HepG2 (cell line): ENCODE results near the gene SLC35B2. TPM values are rescaled to one million over a fixed set of nuclear protein-coding genes. Genes with fewer than 3 reads are reported as not detected.

ENCODE experiments used
- CEBPZ ChIP-seq: IDR thresholded peaks from 2 replicates; pipeline ENCODE4 v1.6.1; 2012; ENCODE audit warnings: low read length, improper control_type of control experiment
- IRF1 ChIP-seq: sonication (generic); formaldehyde crosslinking; IDR thresholded peaks from 2 replicates; pipeline ENCODE4 v1.4.0; 2020; ENCODE audit warnings: low read depth, mild to moderate bottlenecking, missing genetic modification reagents
- KDM4B ChIP-seq: sonication (generic); formaldehyde crosslinking; IDR thresholded peaks from 2 replicates; pipeline ENCODE4 v1.4.0; 2020; ENCODE audit warnings: missing genetic modification reagents
- NFE2L1 ChIP-seq: sonication (generic); formaldehyde crosslinking; IDR thresholded peaks from 2 replicates; pipeline ENCODE4 v1.4.0; 2020; ENCODE audit warnings: missing genetic modification reagents, mild to moderate bottlenecking, borderline replicate concordance
- RBM22 ChIP-seq: fragments of 200-400 bp; formaldehyde crosslinking; optimal IDR thresholded peaks from 2 replicates; pipeline ENCODE3; 2017; ENCODE audit warnings: mild to moderate bottlenecking, low read length, moderate library complexity
- RELA ChIP-seq: sonication (generic); formaldehyde crosslinking; IDR thresholded peaks from 2 replicates; pipeline ENCODE4 v1.4.0; 2020; ENCODE audit warnings: missing genetic modification reagents
- SNAPC2 ChIP-seq: sonication (generic); formaldehyde crosslinking; IDR thresholded peaks from 2 replicates; pipeline ENCODE4 v1.8.1; 2022; ENCODE audit warnings: mild to moderate bottlenecking, missing genetic modification reagents
- TSC22D2 ChIP-seq: sonication (generic); formaldehyde crosslinking; IDR thresholded peaks from 2 replicates; pipeline ENCODE4 v1.5.1; 2020; ENCODE audit warnings: missing genetic modification reagents, mild to moderate bottlenecking, borderline replicate concordance
- ZNF230 ChIP-seq: sonication (generic); formaldehyde crosslinking; IDR thresholded peaks from 2 replicates; pipeline ENCODE4 v1.4.0; 2020; ENCODE audit warnings: mild to moderate bottlenecking, missing genetic modification reagents
- ZNF232 ChIP-seq: sonication (generic); formaldehyde crosslinking; IDR thresholded peaks from 2 replicates; pipeline ENCODE4 v1.4.0; 2020; ENCODE audit warnings: missing genetic modification reagents, borderline replicate concordance
- ZNF292 ChIP-seq: sonication (generic); formaldehyde crosslinking; IDR thresholded peaks from 2 replicates; pipeline ENCODE4 v1.8.1; 2022; ENCODE audit warnings: mild to moderate bottlenecking, low read depth, missing genetic modification reagents, borderline replicate concordance
- ZNF383 ChIP-seq: sonication (generic); formaldehyde crosslinking; IDR thresholded peaks from 2 replicates; pipeline ENCODE4 v1.4.0; 2020; ENCODE audit warnings: missing genetic modification reagents, mild to moderate bottlenecking, borderline replicate concordance
- ZNF451 ChIP-seq: sonication (generic); formaldehyde crosslinking; IDR thresholded peaks from 2 replicates; pipeline ENCODE4 v1.5.0; 2020; ENCODE audit warnings: mild to moderate bottlenecking, missing genetic modification reagents
- ZNF547 ChIP-seq: sonication (generic); formaldehyde crosslinking; IDR thresholded peaks from 2 replicates; pipeline ENCODE4 v1.5.1; 2020; ENCODE audit warnings: mild to moderate bottlenecking, missing genetic modification reagents
- polyA plus RNA-seq, 8 experiments: library from polyadenylated mRNA; depleted of rRNA in 3 of 8; stranded (reverse) in 7 of 8; unstranded in 1 of 8; fragments of >200 nt; fragmentation: Illumina TruSeq in 4 of 8; extraction: Trizol in 4 of 8; gene quantifications; 2 replicates each; pipeline versions ENCODE4 v1.2.1 to v1.2.3, GENCODE V29; 2011 to 2016; ENCODE audit warnings: low read depth in 4 of 8, missing spikeins in 1 of 8, mixed read lengths in 1 of 8; ENCODE audit not compliant: insufficient read depth in 1 of 8
- total RNA-seq, 5 experiments: library from RNA; depleted of rRNA; stranded (reverse); fragments of >200 nt; fragmentation: Illumina TruSeq; extraction: Trizol; gene quantifications; 2 replicates each; pipeline ENCODE4 v1.2.3, GENCODE V29; 2016; ENCODE audit warnings: low read depth in 1 of 5
- TF ChIP-seq, protein P1 (sequence below): sonication (generic); formaldehyde crosslinking; IDR thresholded peaks from 2 replicates; pipeline ENCODE4 v1.4.0; 2020; ENCODE audit warnings: mild to moderate bottlenecking, missing genetic modification reagents
- TF ChIP-seq, protein P2 (sequence below): sonication (generic); formaldehyde crosslinking; IDR thresholded peaks from 2 replicates; pipeline ENCODE4 v1.4.0; 2020; ENCODE audit warnings: missing genetic modification reagents

Gene SLC35B2
- total and polyA plus RNA-seq, 2 of the 13 experiments (the other 11 are each of a cell fraction or from before 2014, with no cell fraction given): 61.1 to 148 TPM

GRCh38 chr6:44265007-44265721 is 7.8 kb upstream of the SLC35B2 start, which contains the start of gene NFKBIE (continued):
- TF ChIP-seq RELA (peak; percentile 79; the same call in 1 of the 2 replicates), TSC22D2 (CRISPR knock-in tag) (no peak), ZNF547 (CRISPR knock-in tag) (peak; percentile 79; the same call in 1 of the 2 replicates), ZNF451 (CRISPR knock-in tag) (peak; percentile 32; the same call in 1 of the 2 replicates), NFE2L1 (CRISPR knock-in tag) (no peak), RBM22 (no peak), CEBPZ (no peak), ZNF232 (CRISPR knock-in tag) (no peak), ZNF383 (CRISPR knock-in tag) (no peak), ZNF230 (CRISPR knock-in tag) (peak; percentile 76; the same call in 1 of the 2 replicates), ZNF292 (CRISPR knock-in tag) (peak; percentile 36; the same call in 1 of the 2 replicates), SNAPC2 (CRISPR knock-in tag) (no peak), KDM4B (CRISPR knock-in tag) (0 out of 2 replicates have a peak, but pooled peaks have one; percentile 28), IRF1 (CRISPR knock-in tag) (no peak)
- TF ChIP-seq, protein P1, sequence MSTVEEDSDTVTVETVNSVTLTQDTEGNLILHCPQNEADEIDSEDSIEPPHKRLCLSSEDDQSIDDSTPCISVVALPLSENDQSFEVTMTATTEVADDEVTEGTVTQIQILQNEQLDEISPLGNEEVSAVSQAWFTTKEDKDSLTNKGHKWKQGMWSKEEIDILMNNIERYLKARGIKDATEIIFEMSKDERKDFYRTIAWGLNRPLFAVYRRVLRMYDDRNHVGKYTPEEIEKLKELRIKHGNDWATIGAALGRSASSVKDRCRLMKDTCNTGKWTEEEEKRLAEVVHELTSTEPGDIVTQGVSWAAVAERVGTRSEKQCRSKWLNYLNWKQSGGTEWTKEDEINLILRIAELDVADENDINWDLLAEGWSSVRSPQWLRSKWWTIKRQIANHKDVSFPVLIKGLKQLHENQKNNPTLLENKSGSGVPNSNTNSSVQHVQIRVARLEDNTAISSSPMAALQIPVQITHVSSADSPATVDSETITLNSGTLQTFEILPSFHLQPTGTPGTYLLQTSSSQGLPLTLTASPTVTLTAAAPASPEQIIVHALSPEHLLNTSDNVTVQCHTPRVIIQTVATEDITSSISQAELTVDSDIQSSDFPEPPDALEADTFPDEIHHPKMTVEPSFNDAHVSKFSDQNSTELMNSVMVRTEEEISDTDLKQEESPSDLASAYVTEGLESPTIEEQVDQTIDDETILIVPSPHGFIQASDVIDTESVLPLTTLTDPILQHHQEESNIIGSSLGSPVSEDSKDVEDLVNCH: no peak
- TF ChIP-seq, protein P2, sequence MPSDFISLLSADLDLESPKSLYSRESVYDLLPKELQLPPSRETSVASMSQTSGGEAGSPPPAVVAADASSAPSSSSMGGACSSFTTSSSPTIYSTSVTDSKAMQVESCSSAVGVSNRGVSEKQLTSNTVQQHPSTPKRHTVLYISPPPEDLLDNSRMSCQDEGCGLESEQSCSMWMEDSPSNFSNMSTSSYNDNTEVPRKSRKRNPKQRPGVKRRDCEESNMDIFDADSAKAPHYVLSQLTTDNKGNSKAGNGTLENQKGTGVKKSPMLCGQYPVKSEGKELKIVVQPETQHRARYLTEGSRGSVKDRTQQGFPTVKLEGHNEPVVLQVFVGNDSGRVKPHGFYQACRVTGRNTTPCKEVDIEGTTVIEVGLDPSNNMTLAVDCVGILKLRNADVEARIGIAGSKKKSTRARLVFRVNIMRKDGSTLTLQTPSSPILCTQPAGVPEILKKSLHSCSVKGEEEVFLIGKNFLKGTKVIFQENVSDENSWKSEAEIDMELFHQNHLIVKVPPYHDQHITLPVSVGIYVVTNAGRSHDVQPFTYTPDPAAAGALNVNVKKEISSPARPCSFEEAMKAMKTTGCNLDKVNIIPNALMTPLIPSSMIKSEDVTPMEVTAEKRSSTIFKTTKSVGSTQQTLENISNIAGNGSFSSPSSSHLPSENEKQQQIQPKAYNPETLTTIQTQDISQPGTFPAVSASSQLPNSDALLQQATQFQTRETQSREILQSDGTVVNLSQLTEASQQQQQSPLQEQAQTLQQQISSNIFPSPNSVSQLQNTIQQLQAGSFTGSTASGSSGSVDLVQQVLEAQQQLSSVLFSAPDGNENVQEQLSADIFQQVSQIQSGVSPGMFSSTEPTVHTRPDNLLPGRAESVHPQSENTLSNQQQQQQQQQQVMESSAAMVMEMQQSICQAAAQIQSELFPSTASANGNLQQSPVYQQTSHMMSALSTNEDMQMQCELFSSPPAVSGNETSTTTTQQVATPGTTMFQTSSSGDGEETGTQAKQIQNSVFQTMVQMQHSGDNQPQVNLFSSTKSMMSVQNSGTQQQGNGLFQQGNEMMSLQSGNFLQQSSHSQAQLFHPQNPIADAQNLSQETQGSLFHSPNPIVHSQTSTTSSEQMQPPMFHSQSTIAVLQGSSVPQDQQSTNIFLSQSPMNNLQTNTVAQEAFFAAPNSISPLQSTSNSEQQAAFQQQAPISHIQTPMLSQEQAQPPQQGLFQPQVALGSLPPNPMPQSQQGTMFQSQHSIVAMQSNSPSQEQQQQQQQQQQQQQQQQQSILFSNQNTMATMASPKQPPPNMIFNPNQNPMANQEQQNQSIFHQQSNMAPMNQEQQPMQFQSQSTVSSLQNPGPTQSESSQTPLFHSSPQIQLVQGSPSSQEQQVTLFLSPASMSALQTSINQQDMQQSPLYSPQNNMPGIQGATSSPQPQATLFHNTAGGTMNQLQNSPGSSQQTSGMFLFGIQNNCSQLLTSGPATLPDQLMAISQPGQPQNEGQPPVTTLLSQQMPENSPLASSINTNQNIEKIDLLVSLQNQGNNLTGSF: no peak
